Activated CD4-positive, alpha-beta memory T cell treated with anti-CD3 and anti-CD28 coated beads, Interleukin-2, amount 10 ng/mL, durations not matched to agents 7 days and 5 days (primary cell): Measurements from ENCODE around the gene CHST9. TPM values are rescaled to one million over a fixed set of nuclear protein-coding genes. Genes with fewer than 3 reads are reported as not detected.
"Not testable (repeated sequence)": the region's sequence is repeated elsewhere in the genome, so short reads cannot be mapped to it uniquely, and the experiment has no call there.

Experiments used
- CTCF ChIA-PET: fragments of 350-600 bp; sonication (Branson Sonifier 250); formaldehyde crosslinking; loops from one replicate; lab custom pipeline; 2021; ENCODE audit warnings: antibody characterized with exemption, inconsistent platforms; lab: Charles Lee
- POLR2A ChIA-PET: fragments of 350-600 bp; sonication (Branson Sonifier 250); formaldehyde crosslinking; loops from one replicate; lab custom pipeline; 2021; ENCODE audit warnings: antibody characterized with exemption; lab: Charles Lee
- DNase-seq: peaks from one replicate; pipeline ENCODE4 v3.0.0-alpha.2; 2020
- H3K27ac Mint-ChIP-seq: one replicate; pipeline ENCODE4 v1.8.0; 2021; ENCODE audit warnings: mild to moderate bottlenecking, mixed read lengths
- H3K27me3 Mint-ChIP-seq: one replicate; pipeline ENCODE4 v1.8.0; 2021; ENCODE audit warnings: mixed read lengths
- H3K36me3 Mint-ChIP-seq: one replicate; pipeline ENCODE4 v1.8.0; 2021; ENCODE audit warnings: low read depth, mixed read lengths
- H3K4me1 Mint-ChIP-seq: one replicate; pipeline ENCODE4 v1.8.0; 2021; ENCODE audit warnings: mixed read lengths
- H3K4me3 Mint-ChIP-seq: one replicate; pipeline ENCODE4 v1.8.0; 2021; ENCODE audit warnings: mild to moderate bottlenecking, mixed read lengths
- H3K9me3 Mint-ChIP-seq: one replicate; pipeline ENCODE4 v1.8.0; 2021; ENCODE audit warnings: mixed read lengths
- total RNA-seq, 2 experiments: library from RNA; stranded (reverse); gene quantifications; one replicate each; pipeline ENCODE4 v1.2.3, GENCODE V29; 2021

Gene CHST9
- total RNA-seq, 2 experiments from 2014 or later: not detected

DNA sequence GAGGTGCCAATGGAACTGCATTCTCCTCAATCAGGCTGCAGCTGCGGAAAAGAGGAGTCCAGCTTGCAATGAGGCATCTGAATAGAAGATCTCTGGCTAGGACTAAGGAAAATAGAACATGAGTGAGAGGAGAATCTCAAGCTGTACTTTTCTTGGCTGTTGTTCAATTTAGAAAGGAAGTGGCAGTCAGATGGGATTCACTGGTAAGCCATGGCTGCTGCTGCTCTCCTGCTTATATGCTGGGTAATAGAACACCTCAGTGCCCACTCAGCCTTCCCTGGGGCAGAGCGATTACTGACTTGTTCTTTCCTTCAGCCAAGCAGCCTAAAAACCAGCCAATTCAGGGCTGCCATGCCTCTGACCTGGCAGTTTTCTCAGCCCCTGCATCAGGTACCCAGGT, 17.6 kb upstream of the CHST9 start:
- no peak overlapping the region for H3K4me3 Mint-ChIP-seq
- ChIA-PET POLR2A (no interaction called here), CTCF (no interaction called here)
- DNase-seq: no peak
- H3K4me1 Mint-ChIP-seq: no peaks in the 10 kb centered on the region
- peaks cover 9% of the 10 kb centered on the region for H3K9me3 Mint-ChIP-seq
- no peaks in the 10 kb centered on the region for H3K36me3 Mint-ChIP-seq
- H3K27ac Mint-ChIP-seq: no peak overlapping the region
- no peaks in the 10 kb centered on the region for H3K27me3 Mint-ChIP-seq

DNA sequence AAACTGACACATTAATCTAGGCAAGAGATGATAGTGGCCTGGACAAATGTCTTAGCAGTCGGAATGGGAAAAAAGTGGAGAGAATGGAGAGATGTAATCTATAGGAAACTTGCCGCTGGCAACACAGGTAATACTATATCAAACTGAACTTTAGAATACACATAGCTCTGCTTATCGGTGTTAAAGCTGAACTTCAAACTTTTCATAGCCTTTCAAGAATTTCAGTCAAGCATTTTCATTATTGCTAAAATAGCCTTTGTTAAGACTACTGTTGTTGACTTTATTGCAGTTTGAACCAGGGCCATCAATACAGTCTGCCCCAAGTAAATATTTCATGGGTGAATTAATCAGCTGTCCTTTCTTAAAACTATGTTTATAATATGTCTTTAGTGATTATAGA, 12.9 kb upstream of the CHST9 start:
- no peak overlapping the region for H3K27ac Mint-ChIP-seq
- H3K4me1 Mint-ChIP-seq: no peaks in the 10 kb centered on the region
- H3K4me3 Mint-ChIP-seq: no peak overlapping the region
- H3K9me3 Mint-ChIP-seq: peaks cover 10% of the 10 kb centered on the region
- no peaks in the 10 kb centered on the region for H3K27me3 Mint-ChIP-seq
- DNase-seq: no peak
- no peaks in the 10 kb centered on the region for H3K36me3 Mint-ChIP-seq
- ChIA-PET CTCF (no interaction called here), POLR2A (no interaction called here)

DNA sequence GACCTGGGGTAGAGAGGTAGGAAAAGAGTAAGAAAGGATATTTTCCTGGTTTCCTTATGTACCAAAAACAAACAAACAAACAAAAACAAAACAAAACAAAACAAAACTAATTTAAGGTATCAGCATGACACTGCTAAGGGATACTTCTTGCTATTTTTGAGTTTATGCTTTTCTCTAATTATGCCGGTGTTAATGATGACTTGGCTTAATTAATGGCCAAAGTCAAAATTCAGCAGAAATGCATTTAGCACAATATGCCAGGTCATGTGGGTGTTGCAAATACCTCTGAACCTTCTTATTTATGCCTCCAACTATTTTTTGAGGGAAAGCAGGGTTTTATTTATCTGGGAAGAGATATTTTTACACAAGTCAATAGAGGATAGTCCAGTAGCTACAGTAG, 3.2 kb upstream of the CHST9 start:
- Mint-ChIP-seq H3K27ac (no peak overlapping the region), H3K4me3 (no peak overlapping the region), H3K9me3 (peaks cover 5% of the 10 kb centered on the region), H3K27me3 (peaks cover 15% of the 10 kb centered on the region), H3K36me3 (no peaks in the 10 kb centered on the region), H3K4me1 (no peaks in the 10 kb centered on the region)
- ChIA-PET POLR2A (no interaction called here), CTCF (no interaction called here)
- DNase-seq: no peak

DNA sequence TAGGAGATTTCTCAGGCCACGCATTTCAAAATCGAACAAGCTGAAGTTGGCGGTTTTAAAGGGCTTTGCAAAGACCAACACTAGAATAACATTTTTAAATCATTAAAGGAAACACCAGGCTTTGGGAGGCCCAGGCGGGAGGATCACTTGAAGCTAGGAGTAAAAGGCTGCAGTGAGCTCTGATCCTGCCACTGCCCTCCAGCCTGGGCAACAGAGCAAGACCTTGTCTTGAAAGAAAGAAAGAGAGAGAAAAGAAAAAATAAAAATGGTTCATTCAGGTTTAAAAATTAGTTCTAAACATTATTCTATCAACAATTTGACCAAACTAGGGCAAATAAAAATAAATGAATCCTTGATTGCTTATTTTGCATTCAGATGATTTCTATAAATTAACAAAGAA, 789 bp upstream of the CHST9 start:
- Mint-ChIP-seq H3K27ac (no peak overlapping the region), H3K27me3 (peaks cover 17% of the 10 kb centered on the region), H3K4me1 (no peaks in the 10 kb centered on the region), H3K4me3 (no peak overlapping the region), H3K36me3 (no peaks in the 10 kb centered on the region), H3K9me3 (no peaks in the 10 kb centered on the region)
- POLR2A ChIA-PET: no interaction called here
- DNase-seq: no peak
- CTCF ChIA-PET: no interaction called here

DNA sequence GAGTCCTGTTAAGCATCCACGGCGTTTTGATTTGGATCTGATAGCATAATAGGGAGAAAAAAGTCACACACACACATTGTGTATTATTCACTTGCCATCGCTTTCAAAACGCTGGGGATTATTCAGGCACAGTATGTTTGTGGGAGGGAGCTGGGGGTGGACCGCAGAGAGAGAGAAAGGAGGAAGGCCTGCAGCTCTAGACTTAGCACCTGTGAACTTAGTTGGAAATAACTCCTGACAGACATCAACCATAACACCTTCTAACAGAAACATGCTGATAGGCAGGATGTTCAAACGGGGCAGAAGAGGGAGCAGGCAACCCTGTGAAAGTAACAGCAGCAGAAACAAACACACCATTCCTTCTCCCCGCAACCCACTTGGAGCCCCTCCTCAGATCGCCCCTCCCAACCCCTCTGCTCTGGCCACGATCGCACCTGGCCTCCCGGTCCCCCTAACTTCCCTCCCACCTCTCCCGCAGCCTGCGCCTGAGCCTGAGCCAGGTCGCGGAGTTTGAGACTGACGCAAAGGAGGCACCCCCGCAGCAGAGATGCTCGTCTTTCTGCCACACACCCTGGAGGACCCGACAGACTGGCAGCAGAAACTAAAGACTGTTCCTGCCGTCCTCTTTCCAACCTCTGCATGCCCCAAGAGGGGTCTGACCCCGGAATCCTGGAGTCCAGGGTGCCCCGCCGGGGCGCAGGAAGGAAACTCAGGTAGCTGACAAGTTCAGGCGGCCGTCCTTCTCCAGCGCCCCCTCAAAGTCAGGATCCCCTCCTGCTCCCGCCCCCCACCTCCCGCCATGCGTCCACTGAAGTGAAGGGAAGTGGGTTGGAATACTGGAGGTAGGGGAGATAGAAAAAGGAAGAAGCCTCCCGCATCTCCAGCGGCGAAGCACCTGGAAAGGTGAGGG, 738 bp downstream of the CHST9 start:
- H3K4me1 Mint-ChIP-seq: no peaks in the 10 kb centered on the region
- H3K4me3 Mint-ChIP-seq: no peak overlapping the region
- H3K27me3 Mint-ChIP-seq: peaks cover 17% of the 10 kb centered on the region
- CTCF ChIA-PET: no interaction called here
- no peaks in the 10 kb centered on the region for H3K9me3 Mint-ChIP-seq
- no peaks in the 10 kb centered on the region for H3K36me3 Mint-ChIP-seq
- H3K27ac Mint-ChIP-seq: no peak overlapping the region
- POLR2A ChIA-PET: no interaction called here
- DNase-seq: no peak

DNA sequence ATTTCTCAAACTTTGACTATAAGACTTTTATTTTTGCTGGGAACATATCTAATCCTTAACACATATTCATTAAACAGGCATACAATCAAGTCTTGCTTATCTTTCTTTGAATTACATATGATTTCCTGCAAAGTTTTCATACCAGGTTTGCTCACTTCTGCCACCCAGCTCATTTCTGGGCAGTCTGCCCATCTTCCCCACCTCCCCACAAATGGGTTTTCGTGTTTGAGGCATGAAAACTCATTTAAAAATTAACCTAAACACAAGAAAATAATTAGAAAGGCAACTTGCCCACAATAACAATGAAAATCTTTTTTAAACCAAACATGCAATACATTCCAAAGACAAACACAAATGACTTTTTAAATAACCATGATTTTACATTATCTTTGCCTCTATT, 3.4 kb downstream of the CHST9 start:
- ChIA-PET POLR2A (no interaction called here), CTCF (no interaction called here)
- Mint-ChIP-seq H3K27me3 (peaks cover 17% of the 10 kb centered on the region), H3K4me3 (no peak overlapping the region), H3K9me3 (no peaks in the 10 kb centered on the region), H3K4me1 (no peaks in the 10 kb centered on the region), H3K36me3 (no peaks in the 10 kb centered on the region), H3K27ac (no peak overlapping the region)
- no peak for DNase-seq

DNA sequence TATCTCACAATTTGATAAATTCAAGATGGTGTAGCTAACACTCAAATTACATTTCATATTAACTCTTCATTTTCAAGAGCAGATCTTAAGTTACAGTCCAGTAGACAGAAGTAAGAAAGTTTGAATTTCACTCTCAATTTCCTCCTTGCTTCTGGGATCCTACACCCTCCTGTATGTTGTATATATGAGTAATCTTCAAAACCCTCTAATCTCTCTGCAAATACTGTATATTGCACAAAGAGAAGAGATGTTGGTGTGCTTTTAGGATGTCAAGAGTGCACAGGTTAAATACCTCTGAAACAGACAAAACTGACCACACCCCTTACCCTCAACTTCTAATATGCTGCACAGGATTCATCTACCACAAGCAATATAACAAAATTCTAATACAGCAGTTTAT, 6.7 kb downstream of the CHST9 start:
- no peak overlapping the region for H3K4me3 Mint-ChIP-seq
- CTCF ChIA-PET: no interaction called here

DNA sequence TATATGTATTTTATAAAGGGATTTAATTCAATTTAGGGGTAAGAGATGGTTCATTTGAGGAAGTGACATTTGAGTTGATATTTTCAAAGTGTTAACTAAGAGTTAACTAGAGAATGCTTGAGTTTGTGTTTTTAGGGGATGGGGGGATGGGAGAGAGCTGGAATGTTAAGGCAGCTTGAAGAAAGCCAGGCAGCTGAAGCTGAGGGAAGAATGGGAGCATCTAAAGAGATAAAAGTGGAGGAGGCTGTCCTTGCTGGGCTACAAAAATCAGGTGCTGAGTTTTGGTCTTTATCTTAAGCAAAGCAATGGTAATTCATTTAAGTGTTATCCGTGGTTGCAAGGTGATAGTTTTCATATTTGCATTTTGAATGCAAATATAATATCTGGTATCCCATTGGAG, 9.2 kb downstream of the CHST9 start:
- CTCF ChIA-PET: no interaction called here
- Mint-ChIP-seq H3K36me3 (no peaks in the 10 kb centered on the region), H3K27me3 (no peaks in the 10 kb centered on the region), H3K27ac (no peak overlapping the region), H3K4me3 (no peak overlapping the region), H3K9me3 (peaks cover 2% of the 10 kb centered on the region), H3K4me1 (no peaks in the 10 kb centered on the region)
- POLR2A ChIA-PET: no interaction called here
- DNase-seq: no peak

More for the DNA sequence above, 6.7 kb downstream of the CHST9 start:
- H3K36me3 Mint-ChIP-seq: no peaks in the 10 kb centered on the region
- POLR2A ChIA-PET: no interaction called here
- no peak overlapping the region for H3K27ac Mint-ChIP-seq
- no peak for DNase-seq
- H3K4me1 Mint-ChIP-seq: no peaks in the 10 kb centered on the region
- peaks cover 2% of the 10 kb centered on the region for H3K9me3 Mint-ChIP-seq
- H3K27me3 Mint-ChIP-seq: peaks cover 4% of the 10 kb centered on the region

DNA sequence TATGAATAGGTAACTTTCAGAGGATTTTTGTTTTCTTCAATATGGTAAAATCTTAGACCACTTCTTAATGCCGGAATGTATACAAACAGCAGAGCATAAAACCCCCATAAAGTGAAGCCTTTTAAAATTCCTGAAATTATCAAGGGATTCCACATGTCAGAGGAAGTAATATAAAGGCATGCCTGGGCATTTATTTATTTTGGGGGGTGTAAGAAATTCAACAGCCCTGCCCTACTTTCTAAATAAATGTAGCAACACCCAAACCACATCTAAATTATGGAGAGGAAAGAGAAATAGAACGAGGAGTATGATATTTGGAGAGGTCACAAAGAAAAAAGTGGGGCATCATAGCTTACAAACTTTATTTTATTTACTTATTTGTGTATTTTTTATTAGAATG, 9.9 kb downstream of the CHST9 start:
- peaks cover 2% of the 10 kb centered on the region for H3K9me3 Mint-ChIP-seq
- no peak overlapping the region for H3K4me3 Mint-ChIP-seq
- DNase-seq: no peak
- H3K36me3 Mint-ChIP-seq: no peaks in the 10 kb centered on the region
- no peaks in the 10 kb centered on the region for H3K27me3 Mint-ChIP-seq
- H3K27ac Mint-ChIP-seq: no peak overlapping the region
- ChIA-PET CTCF (no interaction called here), POLR2A (no interaction called here)
- no peaks in the 10 kb centered on the region for H3K4me1 Mint-ChIP-seq

DNA sequence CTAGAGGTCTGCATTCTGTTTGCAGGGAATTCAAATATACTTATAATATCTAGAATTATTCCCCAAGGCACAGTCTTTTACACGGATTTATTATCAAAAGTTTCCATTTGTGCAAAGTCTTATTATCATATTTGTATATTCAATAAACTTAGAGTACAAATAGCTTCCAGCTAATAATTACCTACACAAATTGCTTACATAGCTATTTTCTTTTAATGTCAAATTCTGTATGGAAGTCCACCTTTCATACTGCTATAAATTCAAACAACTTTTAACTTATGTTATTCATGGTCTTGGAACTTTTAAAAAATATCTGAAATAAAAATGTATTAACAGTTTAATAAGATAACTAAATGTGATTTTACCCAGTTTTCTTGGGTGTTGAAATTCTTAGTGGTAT, 13.1 kb downstream of the CHST9 start:
- POLR2A ChIA-PET: no interaction called here

DNA sequence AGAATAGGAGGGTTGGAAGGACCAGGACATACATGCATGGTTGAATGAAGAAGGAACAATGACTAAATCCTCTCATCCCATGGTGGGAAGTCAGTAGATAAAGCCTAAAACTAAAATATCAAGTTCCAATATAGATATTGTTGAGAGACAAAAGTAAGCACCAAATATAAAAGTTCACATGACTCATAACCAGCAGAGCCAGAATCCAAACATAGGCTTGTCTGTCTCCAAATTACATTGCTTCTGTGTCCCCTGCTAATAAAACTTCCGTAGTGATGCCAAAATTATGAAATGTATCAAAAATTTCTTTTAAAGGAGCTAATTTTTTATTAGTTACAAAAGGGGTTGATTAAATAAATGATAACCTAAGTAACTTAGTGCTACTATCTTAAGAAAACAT, 19.7 kb downstream of the CHST9 start:
- Mint-ChIP-seq H3K27ac (no peak overlapping the region), H3K4me1 (no peaks in the 10 kb centered on the region), H3K36me3 (no peaks in the 10 kb centered on the region), H3K4me3 (no peak overlapping the region), H3K9me3 (peaks cover 14% of the 10 kb centered on the region), H3K27me3 (no peaks in the 10 kb centered on the region)
- CTCF ChIA-PET: no interaction called here
- no peak for DNase-seq
- POLR2A ChIA-PET: no interaction called here

More for the DNA sequence above, 13.1 kb downstream of the CHST9 start:
- CTCF ChIA-PET: no interaction called here
- H3K4me3 Mint-ChIP-seq: no peak overlapping the region
- no peaks in the 10 kb centered on the region for H3K36me3 Mint-ChIP-seq
- no peaks in the 10 kb centered on the region for H3K4me1 Mint-ChIP-seq
- no peak for DNase-seq
- H3K27me3 Mint-ChIP-seq: no peaks in the 10 kb centered on the region
- H3K9me3 Mint-ChIP-seq: peaks cover 8% of the 10 kb centered on the region
- no peak overlapping the region for H3K27ac Mint-ChIP-seq

DNA sequence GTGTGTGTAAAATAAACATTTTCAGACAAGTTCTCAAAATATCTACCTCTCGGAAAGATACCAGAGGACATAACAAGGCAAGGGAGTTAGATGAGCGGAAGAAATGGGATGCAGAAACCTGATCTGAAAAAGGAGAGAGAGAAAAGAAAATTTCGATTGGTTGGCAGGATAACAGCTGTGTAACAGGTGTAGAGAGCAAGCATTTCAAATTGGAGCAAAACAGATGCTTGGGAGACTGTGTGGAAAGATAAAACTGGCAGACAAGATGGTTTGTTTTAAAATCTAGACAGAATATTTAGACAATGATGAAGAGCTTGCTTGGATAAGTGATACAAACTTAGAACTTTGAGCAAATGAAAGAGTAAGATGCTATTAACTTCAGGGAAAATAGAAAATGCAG, 20.2 kb downstream of the CHST9 start:
- Mint-ChIP-seq H3K4me1 (no peaks in the 10 kb centered on the region), H3K36me3 (no peaks in the 10 kb centered on the region), H3K4me3 (no peak overlapping the region), H3K27me3 (no peaks in the 10 kb centered on the region), H3K9me3 (peaks cover 14% of the 10 kb centered on the region), H3K27ac (no peak overlapping the region)
- DNase-seq: no peak
- CTCF ChIA-PET: no interaction called here
- POLR2A ChIA-PET: no interaction called here

DNA sequence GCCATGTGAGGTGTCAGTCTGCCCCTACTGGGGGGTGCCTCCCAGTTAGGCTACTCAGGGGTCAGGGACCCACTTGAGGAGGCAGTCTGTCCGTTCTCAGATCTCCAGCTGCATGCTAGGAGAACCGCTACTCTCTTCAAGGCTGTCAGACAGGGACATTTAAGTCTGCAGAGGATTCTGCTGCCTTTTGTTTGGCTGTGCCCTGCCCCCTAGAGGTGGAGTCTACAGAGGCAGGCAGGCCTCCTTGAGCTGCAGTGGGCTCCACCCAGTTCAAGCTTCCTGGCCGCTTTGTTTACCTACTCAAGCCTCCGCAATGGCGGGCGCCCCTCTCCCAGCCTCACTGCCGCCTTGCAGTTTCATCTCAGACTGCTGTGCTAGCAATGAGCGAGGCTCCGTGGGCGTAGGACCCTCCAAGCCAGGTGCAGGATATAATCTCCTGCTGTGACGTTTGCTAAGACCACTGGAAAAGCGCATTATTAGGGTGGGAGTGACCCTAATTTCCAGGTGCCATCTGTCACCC, 21.9 kb downstream of the CHST9 start:
- CTCF ChIA-PET, H3K27ac Mint-ChIP-seq, H3K36me3 Mint-ChIP-seq, H3K27me3 Mint-ChIP-seq, H3K4me3 Mint-ChIP-seq, H3K4me1 Mint-ChIP-seq, DNase-seq, POLR2A ChIA-PET: not testable (repeated sequence)
- H3K9me3 Mint-ChIP-seq: peaks cover 14% of the 10 kb centered on the region

DNA sequence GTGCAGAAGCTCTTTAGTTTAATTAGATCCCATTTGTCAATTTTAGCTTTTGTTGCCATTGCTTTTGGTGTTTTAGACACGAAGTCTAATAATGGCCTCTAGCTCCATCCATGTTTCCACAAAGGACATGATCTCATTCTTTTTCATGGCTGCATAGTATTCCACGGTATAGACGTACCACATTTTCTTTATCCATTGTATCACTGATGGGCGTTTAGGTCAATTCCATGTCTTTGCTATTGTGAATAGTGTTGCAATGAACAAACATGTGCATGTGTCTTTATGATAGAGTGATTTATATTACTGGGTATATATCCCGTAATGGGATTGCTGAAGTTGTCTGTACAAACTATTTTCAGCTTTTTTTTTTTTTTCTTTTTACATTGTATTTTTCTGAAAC, 35.9 kb downstream of the CHST9 start:
- H3K4me1 Mint-ChIP-seq, H3K27ac Mint-ChIP-seq, H3K36me3 Mint-ChIP-seq, DNase-seq, CTCF ChIA-PET, H3K4me3 Mint-ChIP-seq, POLR2A ChIA-PET, H3K27me3 Mint-ChIP-seq: not testable (repeated sequence)
- H3K9me3 Mint-ChIP-seq: peaks cover 22% of the 10 kb centered on the region
